HG03432 (cell line): ENCODE results near the gene AKAP5.
"Not testable (repeated sequence)": the region's sequence is repeated elsewhere in the genome, so short reads cannot be mapped to it uniquely, and the experiment has no call there.

Source experiments
- ATAC-seq: cut with Tn5 transposase; IDR thresholded peaks from one replicate; pipeline ENCODE4 v1.9.1; 2021; ENCODE audit warnings: mild to moderate bottlenecking, moderate library complexity; ENCODE audit not compliant: unreplicated experiment

AKAP5 gene

DNA sequence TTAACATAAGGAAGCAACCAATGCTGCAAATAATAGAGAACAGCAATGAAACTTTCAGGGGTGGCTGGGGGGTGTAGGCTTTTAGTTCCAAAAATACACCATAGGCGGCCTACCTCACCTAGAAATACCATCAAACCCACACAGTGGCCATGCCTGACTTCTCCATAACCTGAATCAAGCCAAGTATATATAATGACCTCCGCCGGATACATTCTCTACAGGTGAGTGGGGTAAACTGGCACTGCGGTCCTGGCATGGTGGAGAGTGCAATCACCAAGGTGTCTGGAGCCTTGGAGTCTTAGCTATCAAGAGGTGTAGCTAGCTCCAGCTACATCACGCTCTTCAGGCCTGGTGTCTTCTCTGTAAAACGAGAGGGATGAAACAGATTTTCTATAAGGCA lies 37.2 kb downstream of the AKAP5 start:
- ATAC-seq, result no peak

DNA sequence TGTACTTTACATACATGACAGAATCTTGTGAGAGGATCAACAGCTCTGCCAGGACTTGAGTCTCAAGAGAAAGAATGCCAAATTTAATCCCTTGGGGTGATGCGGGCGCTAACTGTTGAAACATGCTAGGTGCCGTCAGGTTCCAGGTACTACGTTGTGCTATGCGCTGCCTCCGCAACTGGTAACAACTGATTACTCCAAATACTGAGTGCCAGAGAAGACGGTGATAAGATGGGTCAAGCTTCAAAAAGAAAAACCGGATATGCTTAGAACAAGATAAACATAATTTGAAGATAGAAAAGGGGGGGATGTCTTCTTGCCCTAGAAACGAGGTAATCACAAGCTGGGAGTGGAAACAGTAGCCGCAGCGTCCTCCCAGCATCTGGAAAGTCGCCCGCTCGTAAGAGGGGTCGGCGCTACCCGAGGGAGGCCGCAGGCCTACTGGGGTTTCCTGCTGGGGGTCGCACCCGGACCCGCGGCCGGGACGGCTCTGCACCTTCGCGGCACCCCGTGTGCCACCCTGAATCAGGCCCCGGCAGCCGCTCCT lies 37.7 kb downstream of the AKAP5 start:
- ATAC-seq, result no peak

DNA sequence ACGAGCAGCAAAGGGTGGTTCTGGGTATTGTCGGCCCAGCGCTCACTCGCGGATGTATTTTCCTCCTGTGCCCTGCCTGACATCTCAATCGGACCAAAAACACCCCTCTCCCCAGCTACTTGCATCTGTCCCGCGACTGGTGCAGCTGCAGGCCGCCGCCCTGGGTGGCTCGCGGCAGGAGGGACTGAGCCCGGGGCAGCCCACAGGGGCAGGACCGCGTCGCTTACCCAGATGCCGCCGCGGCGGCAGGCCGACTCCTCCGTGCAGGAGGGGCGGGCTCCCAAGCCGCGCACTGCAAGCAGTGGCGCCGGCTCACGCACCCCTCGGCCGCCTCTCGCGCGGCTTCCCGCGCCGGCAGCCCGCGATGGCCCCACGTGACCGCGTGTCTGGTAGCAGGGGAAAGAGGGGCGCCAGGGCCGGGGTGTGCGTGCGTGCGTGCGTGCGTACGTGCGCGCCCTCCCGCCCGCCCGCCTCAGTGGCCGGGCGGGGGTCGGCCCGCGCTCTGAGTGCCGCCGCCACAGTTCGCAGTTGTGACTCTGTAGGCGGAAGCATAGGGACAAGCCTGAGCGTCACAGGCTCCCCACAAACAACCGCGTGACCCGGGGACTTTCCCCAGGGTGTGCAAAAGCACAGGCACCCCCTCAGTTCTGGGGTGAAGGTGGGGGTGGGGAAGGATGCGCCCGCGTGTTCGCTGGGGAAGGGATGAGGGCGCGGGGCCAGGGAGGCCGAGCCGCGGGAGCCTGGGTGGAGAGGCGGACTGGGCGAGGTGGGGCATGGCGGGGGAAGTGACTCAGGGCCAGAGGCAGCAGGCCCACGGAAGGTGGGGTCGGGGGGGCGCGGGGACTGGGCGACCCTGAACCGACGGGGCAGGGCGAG lies 38.4 kb downstream of the AKAP5 start, which contains the start of gene ZBTB25:
Gene ZBTB25, minus strand, starts transcription at position 405 of the 876 bp plus-strand sequence. CDS start 13,305 bp downstream, outside the sequence.
- peak; percentile 69 for ATAC-seq

DNA sequence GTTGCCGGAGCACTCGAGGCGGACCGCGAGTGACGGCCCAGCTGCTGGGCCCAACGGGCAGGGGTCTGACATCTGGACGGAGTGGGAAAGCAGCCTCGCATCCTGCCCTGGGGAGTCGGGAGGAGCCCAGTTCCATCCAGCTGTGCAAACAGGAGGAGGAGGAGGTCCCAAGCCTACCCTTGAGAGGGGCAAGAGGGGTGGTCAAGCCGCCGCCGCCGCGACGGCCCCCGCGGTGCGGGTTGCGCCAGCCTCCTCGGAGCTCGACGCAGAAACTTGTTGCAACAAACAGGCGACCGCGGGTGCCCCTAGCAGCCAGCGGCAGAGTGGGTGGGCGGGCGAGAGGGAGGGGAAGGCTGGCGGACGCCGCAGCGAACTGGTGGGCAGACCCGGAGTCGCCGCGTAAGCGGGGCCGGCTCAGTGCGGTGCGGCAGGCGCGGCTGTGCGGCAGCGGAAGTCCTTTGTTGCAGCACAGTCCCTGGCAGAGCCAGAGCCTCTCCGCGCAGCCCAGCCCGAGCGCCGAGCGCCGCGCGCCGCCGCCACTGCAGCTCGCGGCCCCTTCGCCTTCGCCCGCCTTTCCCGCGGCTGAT lies 39.1 kb downstream of the AKAP5 start, which contains the start of gene ZBTB1:
Gene ZBTB1, plus strand, starts transcription at position 461 of the 587 bp plus-strand sequence. CDS start 16,735 bp downstream, outside the sequence.
- peak; percentile 27 for ATAC-seq

DNA sequence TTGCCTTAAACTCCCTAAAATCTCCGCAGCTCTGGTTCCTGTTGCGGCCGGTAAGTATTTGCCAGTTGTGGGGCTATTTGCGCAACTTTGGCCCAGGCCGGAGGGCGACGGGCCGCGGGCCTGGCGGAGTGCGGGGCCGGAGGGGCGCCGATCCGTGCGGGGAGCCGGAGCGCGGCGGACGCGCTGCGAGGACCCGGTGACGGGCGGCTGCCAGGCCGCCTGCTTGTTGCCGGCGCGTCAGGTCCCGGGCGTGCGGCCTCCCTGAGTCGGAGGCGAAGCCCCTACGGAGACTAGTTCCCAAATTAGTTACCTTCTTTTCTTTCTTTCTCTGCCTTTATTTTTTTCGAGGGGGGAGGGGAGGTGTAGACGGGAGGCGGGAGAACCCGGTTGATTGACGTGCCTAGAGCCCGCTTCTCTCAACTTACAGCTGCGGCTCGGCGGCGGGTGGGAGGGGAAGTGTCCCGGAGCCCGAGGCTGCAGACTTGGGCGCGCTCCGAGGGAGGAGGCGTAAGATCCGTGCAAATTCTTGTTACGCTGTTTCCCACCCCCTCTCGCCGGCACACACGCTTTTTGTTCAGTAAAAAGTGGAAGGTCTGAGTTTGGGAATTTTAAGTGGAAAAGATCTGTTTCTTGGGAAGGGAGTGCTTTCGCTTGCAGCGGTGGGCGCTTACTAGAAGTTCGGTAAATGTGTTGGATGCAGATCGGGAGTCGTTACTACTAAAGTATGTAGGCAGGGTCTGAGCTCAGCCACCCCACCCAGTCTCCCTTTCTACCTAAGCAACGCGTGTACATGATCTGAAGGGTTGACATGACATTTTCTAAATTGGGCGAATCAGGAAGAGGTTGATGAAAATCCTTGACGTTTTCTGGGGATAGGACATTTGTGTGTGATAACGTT lies 39.8 kb downstream of the AKAP5 start:
- ATAC-seq, result peak; percentile 33

DNA sequence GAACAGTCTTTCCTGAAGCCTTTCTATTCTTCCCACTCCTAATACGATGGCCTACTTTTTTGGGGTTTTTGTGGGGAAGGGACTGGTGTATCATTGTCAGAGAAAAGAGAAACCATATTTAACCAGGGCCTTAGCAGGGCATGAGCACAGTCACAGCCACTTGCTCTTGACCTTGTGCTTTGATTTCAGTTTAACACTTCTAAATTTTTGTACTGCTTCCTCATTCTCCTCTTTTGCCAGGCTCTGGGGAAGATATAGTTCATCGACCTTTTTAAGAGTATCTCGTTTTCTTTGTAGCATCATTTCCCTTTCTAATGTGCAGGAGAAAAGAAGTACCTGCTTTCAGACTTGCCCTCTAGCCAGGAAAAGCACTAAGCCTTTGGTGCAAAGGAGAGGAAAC lies 41.4 kb downstream of the AKAP5 start:
- no peak for ATAC-seq

DNA sequence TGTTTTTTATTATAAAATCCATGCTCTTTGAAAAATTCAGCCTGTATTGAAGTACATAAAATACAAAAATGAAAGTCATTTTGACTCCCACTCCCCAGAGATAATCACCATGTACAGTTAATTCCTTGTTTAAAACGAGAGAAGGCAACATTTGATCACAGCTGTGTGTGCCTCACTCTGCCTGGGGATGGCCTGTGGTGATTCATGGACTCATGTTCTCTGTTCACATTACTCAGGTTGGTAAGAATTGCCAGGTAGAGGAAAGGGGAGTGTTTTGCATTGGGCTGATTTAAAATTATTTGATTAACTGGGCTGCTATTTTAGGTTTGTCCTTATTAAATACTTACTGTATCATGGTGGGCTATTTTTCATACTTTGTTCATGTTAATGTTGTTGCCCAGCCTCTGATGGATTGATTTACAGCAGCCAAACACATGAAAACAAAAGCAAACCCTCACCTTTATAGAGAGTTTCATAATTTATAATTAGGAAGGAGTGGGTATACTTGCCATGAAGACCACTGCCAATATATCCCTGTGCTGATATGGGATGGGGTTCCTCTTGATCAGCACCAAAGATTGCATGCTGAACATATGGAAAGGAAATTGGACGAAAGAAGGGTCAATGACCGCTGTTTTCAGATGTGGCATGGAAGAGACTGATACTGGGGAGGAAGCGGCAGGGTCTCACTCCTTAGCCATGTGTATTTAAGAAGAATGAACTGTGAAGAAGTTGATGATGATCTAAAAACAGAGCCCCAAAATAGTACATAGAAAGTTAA lies 42.3 kb downstream of the AKAP5 start:
- no peak for ATAC-seq

DNA sequence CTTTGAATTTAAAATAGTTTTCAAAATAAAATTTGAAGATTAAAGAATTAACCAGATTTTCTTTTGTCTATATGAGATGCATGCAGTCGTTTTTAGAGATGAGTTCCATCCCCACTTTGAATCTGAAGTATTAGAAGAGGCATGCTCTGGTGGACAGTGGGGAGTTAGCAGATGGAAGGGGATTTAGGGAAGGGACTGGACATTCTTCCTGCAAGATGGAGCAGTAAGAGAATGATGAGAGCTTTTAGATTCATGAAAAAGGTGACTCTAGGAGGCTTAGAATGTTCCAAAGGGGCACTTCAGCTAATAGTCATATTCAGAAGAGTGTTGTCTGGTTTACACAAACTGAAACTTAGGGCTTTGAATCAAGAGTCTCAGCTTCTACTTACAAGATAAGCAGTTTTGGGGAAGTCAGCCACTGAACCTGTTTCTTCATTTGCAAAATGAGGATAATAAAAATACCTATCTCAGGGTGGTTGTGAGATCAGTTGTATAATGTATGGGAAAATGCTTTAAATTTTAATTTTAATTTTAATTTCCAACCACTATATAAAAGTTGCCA lies 43.0 kb downstream of the AKAP5 start:
- ATAC-seq, result peak; percentile 6

DNA sequence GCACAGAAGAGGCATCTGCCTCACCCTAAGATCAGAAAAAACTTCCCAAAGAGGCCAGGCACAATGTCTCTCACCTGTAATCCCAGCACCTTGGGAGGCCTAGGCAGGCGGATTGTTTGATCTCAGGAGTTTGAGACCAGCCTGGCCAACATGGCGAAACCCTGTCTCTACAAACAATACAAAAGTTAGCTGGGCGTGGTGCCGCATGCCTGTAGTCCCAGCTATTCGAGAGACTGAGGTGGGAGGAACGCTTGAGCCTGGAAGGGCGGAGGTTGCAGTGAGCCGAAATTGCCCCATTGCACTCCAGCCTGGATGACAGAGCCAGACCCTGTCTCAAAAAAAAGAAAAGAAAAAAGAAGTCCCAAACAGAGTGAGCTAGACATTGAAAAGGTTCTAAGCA lies 43.7 kb downstream of the AKAP5 start:
- ATAC-seq, result no peak

DNA sequence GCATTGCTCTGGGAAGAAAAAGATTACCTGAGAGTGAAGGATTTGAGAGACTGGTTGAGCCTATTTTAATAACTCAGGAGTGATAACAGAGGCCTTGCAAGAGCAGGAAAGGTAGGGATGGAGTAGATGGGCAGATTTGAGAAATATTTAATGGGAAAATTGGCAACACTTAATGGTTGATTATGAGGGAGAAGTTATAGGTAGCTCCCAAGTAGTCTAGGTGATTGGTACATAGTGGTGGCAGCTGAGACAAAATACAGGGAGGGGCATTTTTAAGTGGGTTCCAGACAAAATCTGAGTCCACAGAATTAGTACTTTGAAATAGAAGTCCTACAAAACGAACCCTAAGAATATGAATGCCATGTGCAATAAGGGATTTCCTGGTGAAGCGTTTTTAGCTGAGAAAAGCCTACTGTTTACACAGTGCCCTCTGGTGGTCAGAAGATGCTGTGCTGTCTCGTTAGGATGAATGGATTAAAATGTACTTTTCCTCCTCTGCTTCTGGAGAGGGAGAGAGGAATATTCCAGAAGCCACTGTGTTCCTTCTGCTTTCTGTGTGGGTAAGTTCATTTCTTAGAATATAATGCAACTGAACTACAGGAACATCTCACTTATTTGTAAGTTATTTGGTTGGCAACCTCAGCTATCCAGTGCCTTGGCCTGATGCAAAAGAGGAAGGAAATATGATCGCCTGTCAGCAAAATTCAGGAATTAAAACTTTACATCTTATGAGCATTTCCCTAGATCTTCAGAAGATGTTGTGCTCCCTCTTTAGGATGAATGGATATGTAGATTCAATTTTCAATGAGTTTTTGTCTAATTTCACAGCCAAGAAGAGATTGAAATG lies 45.7 kb downstream of the AKAP5 start:
- ATAC-seq, result no peak

DNA sequence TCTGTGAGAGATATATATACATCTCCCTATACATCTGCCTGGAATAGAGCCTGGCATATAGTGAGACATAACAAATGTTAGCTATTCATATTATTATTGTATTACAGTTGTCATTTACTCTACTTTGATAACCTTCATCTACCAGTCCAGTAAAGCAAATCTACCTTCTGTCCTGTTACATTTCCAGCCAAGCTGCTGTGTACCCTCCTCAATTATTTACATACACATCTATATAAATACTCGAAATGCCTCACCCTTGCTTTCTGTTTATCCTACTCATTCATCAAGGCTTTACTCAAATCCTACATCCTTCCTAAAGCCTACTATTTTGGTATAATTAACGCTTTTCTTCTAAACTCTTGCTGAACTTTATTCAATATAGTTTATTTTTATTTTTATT lies 48.0 kb downstream of the AKAP5 start:
- no peak for ATAC-seq

DNA sequence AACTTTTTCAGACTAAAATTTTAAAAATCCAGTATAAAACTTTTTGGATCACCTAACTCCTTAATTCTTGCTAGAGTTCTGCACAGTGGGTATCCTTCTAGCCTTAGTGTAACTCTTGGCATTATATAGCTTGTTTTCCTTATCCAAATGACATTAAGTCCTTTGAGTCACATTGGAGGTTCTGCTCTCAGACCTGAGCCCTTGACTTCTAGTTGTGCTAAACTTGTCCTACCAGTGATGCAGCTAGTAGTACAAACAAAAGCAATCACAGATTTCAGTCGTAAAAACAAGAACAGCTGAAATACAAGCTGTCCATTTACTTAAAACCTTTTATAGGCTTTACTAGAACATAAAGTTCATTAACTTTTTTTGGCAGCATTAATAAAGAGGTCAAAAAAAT lies 49.8 kb downstream of the AKAP5 start:
- ATAC-seq, result no peak

DNA sequence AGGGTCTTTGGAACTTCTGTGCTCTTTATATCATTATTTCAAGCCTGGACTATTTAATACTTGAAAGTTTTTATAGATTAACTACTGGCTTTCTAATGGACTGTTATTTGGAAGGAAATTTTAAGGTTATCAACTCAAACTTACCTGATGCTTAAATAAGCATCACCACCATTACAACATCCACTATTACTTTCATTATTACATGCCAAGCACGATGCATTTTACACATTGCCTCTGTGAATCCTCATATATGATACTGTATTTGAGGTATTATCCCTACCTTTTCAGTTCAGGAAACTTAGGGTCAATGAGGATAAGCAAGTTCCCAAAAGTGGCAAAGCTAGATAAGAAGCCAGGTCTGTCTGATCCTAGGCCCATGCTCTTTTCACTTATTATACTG lies 51.7 kb downstream of the AKAP5 start:
- ATAC-seq, result no peak

DNA sequence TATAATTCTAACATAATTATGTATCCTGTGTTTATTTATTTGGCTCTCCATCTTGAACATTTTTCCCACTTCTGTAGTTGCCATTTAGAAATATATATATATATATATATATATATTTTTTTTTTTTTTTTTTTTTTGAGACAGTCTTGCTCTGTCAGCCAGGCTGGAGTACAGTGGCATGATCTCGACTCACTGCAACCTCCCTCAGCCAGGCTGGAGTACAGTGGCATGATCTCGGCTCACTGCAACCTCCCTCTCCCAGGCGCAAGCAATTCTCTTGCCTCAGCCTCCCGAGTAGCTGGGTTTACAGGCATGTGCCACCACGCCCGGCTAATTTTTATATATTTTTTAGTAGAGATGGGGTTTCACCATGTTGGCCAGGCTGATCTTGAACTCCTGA lies 52.4 kb downstream of the AKAP5 start:
- not testable (repeated sequence) for ATAC-seq

DNA sequence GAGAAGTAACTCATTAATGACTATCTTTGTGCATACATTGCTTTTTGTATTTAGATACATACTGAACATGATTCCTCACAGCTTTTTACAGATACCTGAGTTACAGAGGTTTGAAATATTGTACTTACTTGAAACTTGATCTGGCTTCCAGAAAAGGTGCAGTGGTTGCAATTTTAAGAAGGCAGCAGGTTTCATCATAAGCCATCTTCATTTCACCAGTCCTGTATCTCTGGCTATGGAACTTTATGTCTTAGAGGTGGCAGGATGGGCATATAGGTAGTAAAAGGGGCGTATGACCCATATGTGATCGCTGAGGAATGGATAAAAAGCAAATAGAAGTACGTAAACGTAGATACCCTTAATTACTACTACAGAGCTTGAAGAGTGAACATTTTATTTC lies 52.9 kb downstream of the AKAP5 start:
- ATAC-seq, result no peak

DNA sequence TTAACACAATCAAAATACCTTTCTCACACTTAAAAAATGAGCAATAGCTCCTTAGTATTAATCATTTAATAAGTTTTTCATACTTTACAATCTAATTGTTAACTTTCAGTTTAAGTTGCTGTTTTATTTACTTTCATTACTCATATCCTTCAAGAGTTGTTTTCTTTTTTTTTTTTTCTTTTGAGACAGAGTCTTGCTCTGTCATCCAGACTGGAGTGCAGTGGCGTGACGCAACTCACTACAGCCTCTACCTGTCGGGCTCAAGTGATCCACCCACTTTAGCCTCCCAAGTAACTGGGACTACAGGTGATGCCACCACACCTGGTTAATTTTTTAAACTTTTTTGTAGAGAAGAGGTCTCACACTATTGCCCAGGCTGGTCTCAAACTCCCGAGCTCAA lies 55.4 kb downstream of the AKAP5 start:
- ATAC-seq, result no peak

DNA sequence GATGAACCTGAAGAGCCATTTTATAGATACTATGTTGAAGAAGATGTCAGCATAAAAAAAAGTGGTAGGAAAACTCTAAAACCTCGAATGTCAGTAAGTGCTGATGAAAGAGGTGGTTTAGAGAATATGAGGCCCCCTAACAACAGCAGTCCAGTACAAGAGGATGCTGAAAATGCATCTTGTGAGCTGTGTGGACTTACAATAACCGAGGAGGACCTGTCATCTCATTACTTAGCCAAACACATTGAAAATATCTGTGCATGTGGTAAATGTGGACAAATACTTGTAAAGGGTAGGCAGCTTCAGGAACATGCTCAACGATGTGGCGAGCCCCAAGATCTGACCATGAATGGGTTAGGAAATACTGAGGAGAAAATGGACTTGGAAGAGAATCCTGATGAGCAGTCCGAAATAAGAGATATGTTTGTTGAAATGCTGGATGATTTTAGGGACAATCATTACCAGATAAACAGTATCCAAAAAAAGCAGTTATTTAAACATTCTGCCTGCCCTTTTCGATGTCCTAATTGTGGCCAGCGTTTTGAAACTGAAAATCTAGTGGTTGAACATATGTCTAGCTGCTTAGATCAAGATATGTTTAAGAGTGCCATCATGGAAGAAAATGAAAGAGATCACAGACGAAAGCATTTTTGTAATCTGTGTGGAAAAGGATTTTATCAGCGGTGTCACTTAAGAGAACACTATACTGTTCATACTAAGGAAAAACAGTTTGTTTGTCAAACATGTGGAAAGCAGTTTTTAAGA lies 57.5 kb downstream of the AKAP5 start:
- no peak for ATAC-seq
